Tibial nerve (tissue), 4 donors: ENCODE data around the gene S1PR2. TPM values are rescaled to one million over a fixed set of nuclear protein-coding genes. Genes with fewer than 3 reads are reported as not detected.
"Not testable (repeated sequence)": the region's sequence is repeated elsewhere in the genome, so short reads cannot be mapped to it uniquely, and the experiment has no call there.

ENCODE experiments used
- DNase-seq, 2 donors: peaks; one replicate each; pipeline ENCODE4 v3.0.0-alpha.2; 2019; ENCODE audit warnings: low spot score in 2 of 2
- H3K27ac ChIP-seq, 4 donors: fragments of 200-600 bp; sonication (generic) in 3 of 4; one replicate each; pipeline ENCODE4 v1.5.1; 2017 to 2019; ENCODE audit warnings: mild to moderate bottlenecking in 1 of 4
- H3K27me3 ChIP-seq, 2 donors: fragments of 200-600 bp; sonication (generic) in 1 of 2; one replicate each; pipeline versions ENCODE4 v1.5.1 to v1.6.0; 2017 to 2019
- H3K36me3 ChIP-seq, 3 donors: fragments of 200-600 bp; sonication (generic); one replicate each; pipeline ENCODE4 v1.5.1; 2018 to 2019
- H3K4me1 ChIP-seq, 4 donors: fragments of 200-600 bp; sonication (generic) in 3 of 4; one replicate each; pipeline ENCODE4 v1.5.1; 2017 to 2019
- H3K4me3 ChIP-seq, 4 donors: fragments of 200-600 bp; sonication (generic) in 3 of 4; one replicate each; pipeline ENCODE4 v1.5.1; 2017 to 2019; ENCODE audit warnings: mild to moderate bottlenecking in 1 of 4, moderate library complexity in 1 of 4
- H3K9me3 ChIP-seq, 4 donors: fragments of 200-600 bp; sonication (generic) in 3 of 4; one replicate each; pipeline ENCODE4 v1.5.1; 2017 to 2019
- EP300 ChIP-seq, 2 donors: sonication (generic); formaldehyde crosslinking; IDR thresholded peaks; one replicate each; pipeline ENCODE4 v1.6.1; 2017; ENCODE audit warnings: antibody characterized with exemption in 2 of 2, mild to moderate bottlenecking in 1 of 2
- POLR2A ChIP-seq, 2 donors: fragments of 450-650 bp; IDR thresholded peaks; one replicate each; pipeline ENCODE4 v1.6.1; 2017; ENCODE audit warnings: antibody characterized with exemption in 2 of 2, mild to moderate bottlenecking in 2 of 2, moderate library complexity in 2 of 2
- WGBS, 2 donors: methylation state at CpG; one replicate each; pipeline ENCODE4 v1.1.5; 2018; 5-methylcytosine and 5-hydroxymethylcytosine counted together
- small RNA-seq: library from RNA; depleted of rRNA; stranded (forward); fragments of <200 nt; gene quantifications from one replicate; pipeline ENCODE3, GENCODE V24; 2016
- total RNA-seq, 4 donors: library from RNA; depleted of rRNA; stranded (reverse); fragments of >200 nt; gene quantifications; one replicate each; pipeline ENCODE4 v1.1.0, GENCODE V29; 2016
- TF ChIP-seq, protein P1 (sequence below), 5 experiments: fragments of 200-600 bp in 3 of 5; fragments of 450-650 bp in 2 of 5; sonication (generic) in 3 of 5; IDR thresholded peaks; one replicate each; pipeline ENCODE4 v1.5.1; 2016 to 2019; ENCODE audit warnings: antibody characterized with exemption in 5 of 5, mild to moderate bottlenecking in 3 of 5, moderate library complexity in 2 of 5

Gene S1PR2
- total RNA-seq, 4 donors from 2014 or later: 11.6 to 13.3 (median 12.2) TPM

DNA sequence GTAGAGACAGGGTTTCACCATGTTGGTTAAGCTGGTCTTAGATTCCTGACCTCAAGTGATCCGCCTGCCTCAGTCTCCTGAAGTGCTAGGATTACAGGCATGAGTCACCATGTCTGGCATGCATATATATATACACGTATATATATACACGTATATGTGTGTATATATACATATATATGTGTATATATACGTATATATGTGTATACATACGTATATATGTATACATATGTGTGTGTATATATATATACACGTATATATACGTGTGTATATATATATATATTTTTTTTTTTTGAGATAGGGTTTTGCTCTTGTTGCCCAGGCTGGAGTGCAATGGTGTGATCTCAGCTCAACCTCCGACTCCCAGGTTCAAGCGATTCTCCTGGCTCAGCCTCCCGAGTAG lies 48.3 kb downstream of the S1PR2 start:
- Histone ChIP-seq H3K27ac (no peak overlapping the region), H3K36me3 (peaks cover 0 to 68% (median 9%) of the 10 kb centered on the region in 3 donors), H3K9me3 (no peaks in the 10 kb centered on the region), H3K4me1 (no peaks in the 10 kb centered on the region), H3K4me3 (no peak overlapping the region), H3K27me3 (no peaks in the 10 kb centered on the region)
- no peak for DNase-seq
- WGBS, 2 donors: 88 to 90% methylated on average over 10 of the region's 10 CpGs
- TF ChIP-seq, protein P1, sequence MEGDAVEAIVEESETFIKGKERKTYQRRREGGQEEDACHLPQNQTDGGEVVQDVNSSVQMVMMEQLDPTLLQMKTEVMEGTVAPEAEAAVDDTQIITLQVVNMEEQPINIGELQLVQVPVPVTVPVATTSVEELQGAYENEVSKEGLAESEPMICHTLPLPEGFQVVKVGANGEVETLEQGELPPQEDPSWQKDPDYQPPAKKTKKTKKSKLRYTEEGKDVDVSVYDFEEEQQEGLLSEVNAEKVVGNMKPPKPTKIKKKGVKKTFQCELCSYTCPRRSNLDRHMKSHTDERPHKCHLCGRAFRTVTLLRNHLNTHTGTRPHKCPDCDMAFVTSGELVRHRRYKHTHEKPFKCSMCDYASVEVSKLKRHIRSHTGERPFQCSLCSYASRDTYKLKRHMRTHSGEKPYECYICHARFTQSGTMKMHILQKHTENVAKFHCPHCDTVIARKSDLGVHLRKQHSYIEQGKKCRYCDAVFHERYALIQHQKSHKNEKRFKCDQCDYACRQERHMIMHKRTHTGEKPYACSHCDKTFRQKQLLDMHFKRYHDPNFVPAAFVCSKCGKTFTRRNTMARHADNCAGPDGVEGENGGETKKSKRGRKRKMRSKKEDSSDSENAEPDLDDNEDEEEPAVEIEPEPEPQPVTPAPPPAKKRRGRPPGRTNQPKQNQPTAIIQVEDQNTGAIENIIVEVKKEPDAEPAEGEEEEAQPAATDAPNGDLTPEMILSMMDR (IDR thresholded peaks at IDR 0.05): no peak

DNA sequence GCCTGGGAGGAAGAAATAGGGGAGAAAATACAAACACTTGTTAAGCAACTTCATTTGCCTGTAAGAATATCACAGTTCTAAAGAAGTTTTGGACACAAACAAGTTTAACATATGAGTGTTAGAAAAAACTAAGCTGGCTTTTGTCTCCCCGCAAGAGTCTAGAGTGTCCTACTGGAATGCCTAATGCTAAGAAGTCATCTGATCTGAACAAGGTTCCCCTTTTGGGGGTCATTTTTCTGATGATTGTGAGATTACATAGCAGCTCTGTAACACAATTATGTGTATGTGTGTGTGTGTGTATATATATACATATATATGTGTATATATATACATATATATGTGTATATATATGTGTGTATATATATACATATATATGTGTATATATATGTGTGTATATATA lies 49.1 kb downstream of the S1PR2 start:
- Histone ChIP-seq H3K4me3 (no peak overlapping the region), H3K27me3 (no peaks in the 10 kb centered on the region), H3K36me3 (peaks cover 0 to 72% (median 9%) of the 10 kb centered on the region in 3 donors), H3K4me1 (no peaks in the 10 kb centered on the region), H3K27ac (no peak overlapping the region), H3K9me3 (no peaks in the 10 kb centered on the region)
- 77 to 90% methylated on average over 1 of the region's 1 CpG for WGBS, 2 donors
- TF ChIP-seq, protein P1 (IDR thresholded peaks at IDR 0.05): no peak
- TF ChIP-seq EP300 (IDR thresholded peaks at IDR 0.05): no peak
- no peak for TF ChIP-seq POLR2A (IDR thresholded peaks at IDR 0.05)
- no peak for DNase-seq

DNA sequence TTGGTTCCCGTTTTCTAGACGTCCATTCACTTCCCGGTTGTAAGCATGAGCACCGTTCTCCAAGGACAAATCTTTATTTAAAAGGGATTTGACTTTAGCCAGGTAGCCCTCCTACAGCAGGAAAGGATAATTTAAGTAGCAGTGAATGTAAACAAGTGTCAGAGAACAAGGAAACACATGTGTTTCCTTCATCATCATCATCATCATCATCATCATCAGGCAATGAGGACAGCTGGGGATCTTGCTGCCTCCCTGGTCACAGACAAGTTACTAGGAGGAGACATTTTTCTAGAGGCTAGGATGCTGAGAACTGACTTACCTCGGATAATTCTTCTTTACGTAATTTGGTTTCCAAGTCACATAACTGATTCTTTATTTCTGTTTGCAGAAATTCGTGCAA lies 50.7 kb downstream of the S1PR2 start:
- no peak for TF ChIP-seq POLR2A (IDR thresholded peaks at IDR 0.05)
- no peak for TF ChIP-seq EP300 (IDR thresholded peaks at IDR 0.05)
- TF ChIP-seq, protein P1 (IDR thresholded peaks at IDR 0.05): no peak
- H3K4me3 ChIP-seq: no peak overlapping the region
- H3K4me1 ChIP-seq: no peaks in the 10 kb centered on the region
- peaks cover 0 to 77% (median 9%) of the 10 kb centered on the region in 3 donors for H3K36me3 ChIP-seq
- H3K9me3 ChIP-seq: no peaks in the 10 kb centered on the region
- H3K27me3 ChIP-seq: no peaks in the 10 kb centered on the region
- 80 to 84% methylated on average over 7 of the region's 7 CpGs for WGBS, 2 donors
- no peak overlapping the region for H3K27ac ChIP-seq
- no peak for DNase-seq

DNA sequence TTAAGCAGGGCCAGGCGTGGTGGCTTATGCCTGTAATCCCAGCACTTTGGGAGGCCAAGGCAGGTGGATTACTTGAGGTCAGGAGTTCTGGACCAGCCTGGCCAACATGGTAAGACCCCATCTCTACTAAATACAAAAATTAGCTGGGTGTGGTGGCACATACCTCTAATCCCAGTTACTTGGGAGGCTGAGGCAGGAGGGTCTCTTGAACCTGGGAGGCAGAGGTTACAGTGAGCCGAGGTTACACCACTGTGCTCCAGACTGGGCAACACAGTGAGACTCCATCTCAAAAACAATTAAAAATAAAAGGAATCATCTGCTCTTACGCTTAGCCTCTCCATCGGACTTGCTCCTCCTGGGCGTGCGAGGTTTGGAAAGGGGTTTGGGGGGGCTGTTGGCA lies 51.1 kb downstream of the S1PR2 start:
- H3K4me1 ChIP-seq, H3K27ac ChIP-seq, H3K27me3 ChIP-seq, H3K4me3 ChIP-seq, H3K9me3 ChIP-seq, DNase-seq: not testable (repeated sequence)
- H3K36me3 ChIP-seq: peaks cover 0 to 77% (median 9%) of the 10 kb centered on the region in 3 donors
- WGBS, 2 donors: 93 to 97% methylated on average over 6 of the region's 6 CpGs

DNA sequence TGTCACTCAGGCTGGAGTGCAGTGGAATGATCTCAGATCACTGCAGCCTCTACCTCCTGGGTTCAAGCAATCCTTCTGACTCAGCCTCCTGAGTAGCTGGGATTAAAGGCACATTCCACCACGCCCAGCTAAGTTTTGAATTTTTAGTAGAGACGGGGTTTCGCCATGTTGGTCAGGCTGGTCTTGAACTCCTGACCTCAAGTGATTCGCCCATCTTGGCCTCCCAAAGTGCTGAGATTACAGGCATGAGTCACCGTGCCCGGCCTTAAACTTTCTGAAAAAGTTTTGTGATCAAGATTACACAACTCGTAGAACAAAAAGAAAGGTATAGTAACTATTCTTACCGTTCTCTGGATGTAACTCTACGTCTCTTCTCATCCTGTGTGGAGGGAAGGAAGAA lies 57.6 kb downstream of the S1PR2 start:
- H3K27me3 ChIP-seq: no peaks in the 10 kb centered on the region
- no peak overlapping the region for H3K27ac ChIP-seq
- H3K36me3 ChIP-seq: peaks cover 0 to 98% (median 4%) of the 10 kb centered on the region in 3 donors
- H3K4me3 ChIP-seq: no peak overlapping the region
- H3K4me1 ChIP-seq: no peaks in the 10 kb centered on the region
- 83 to 85% methylated on average over 9 of the region's 9 CpGs for WGBS, 2 donors
- DNase-seq: no peak
- H3K9me3 ChIP-seq: no peaks in the 10 kb centered on the region
- TF ChIP-seq, protein P1 (IDR thresholded peaks at IDR 0.05): no peak
- TF ChIP-seq POLR2A (IDR thresholded peaks at IDR 0.05) (no peak), EP300 (IDR thresholded peaks at IDR 0.05) (no peak)

Small RNAs within 50 kb of the gene (small RNA-seq; reads per million reads assigned to genes)
- gene MIR4322: not detected

Other genes with a start within 250 kb of the S1PR2 start
- gene COL5A3, start 220.8 kb downstream of the S1PR2 start, total RNA-seq: 100 to 1,000 TPM in 1 of 4 donors, 10 to 100 TPM in 3; 41.3 to 102 (median 56.3) TPM
- gene RDH8, start 217.8 kb downstream of the S1PR2 start, total RNA-seq: not detected
- gene SHFL, start 145.0 kb downstream of the S1PR2 start, total RNA-seq: 10 to 100 TPM; 25.1 to 58.6 (median 43.4) TPM
- under 1 TPM in 3 of 4 donors, not detected in 1; 0.21 to 0.60 (median 0.22) TPM for gene ANGPTL6, start 128.7 kb downstream of the S1PR2 start, total RNA-seq
- 10 to 100 TPM; 25.7 to 45.3 (median 35.8) TPM for gene PPAN, start 125.0 kb downstream of the S1PR2 start, total RNA-seq
- 10 to 100 TPM in 1 of 4 donors, 1 to 10 TPM in 3; 2.1 to 19.5 (median 4.2) TPM for gene P2RY11, start 119.6 kb downstream of the S1PR2 start, total RNA-seq
- 100 to 1,000 TPM; 263 to 326 (median 290) TPM for gene EIF3G, start 111.4 kb downstream of the S1PR2 start, total RNA-seq
- 10 to 100 TPM; 48.2 to 72.9 (median 55.2) TPM for gene DNMT1, start 36.4 kb downstream of the S1PR2 start, total RNA-seq
- 10 to 100 TPM; 37.9 to 83.1 (median 47.8) TPM for gene MRPL4, start 20.9 kb upstream of the S1PR2 start, total RNA-seq
- gene ICAM1, start 39.8 kb upstream of the S1PR2 start, total RNA-seq: 10 to 100 TPM; 14.7 to 50.1 (median 43.1) TPM
- gene ICAM4, start 55.6 kb upstream of the S1PR2 start, total RNA-seq: 1 to 10 TPM in 1 of 4 donors, not detected in 3; 1.3 TPM
- gene ICAM5, start 58.6 kb upstream of the S1PR2 start, total RNA-seq: 1 to 10 TPM in 2 of 4 donors, under 1 TPM in 2; 0.21 to 2.7 (median 0.93) TPM
- 1 to 10 TPM; 2.9 to 4.5 (median 3.5) TPM for gene ZGLP1, start 78.5 kb upstream of the S1PR2 start, total RNA-seq
- 10 to 100 TPM; 10.0 to 29.1 (median 18.2) TPM for gene FDX2, start 84.7 kb upstream of the S1PR2 start, total RNA-seq
- 10 to 100 TPM; 22.2 to 34.2 (median 24.3) TPM for gene RAVER1, start 102.2 kb upstream of the S1PR2 start, total RNA-seq
- gene ICAM3, start 108.3 kb upstream of the S1PR2 start, total RNA-seq: 1 to 10 TPM; 3.1 to 9.8 (median 3.3) TPM
- gene TYK2, start 149.2 kb upstream of the S1PR2 start, total RNA-seq: 100 to 1,000 TPM; 112 to 166 (median 125) TPM
- gene CDC37, start 172.2 kb upstream of the S1PR2 start, total RNA-seq: 100 to 1,000 TPM; 127 to 260 (median 155) TPM
- 10 to 100 TPM in 2 of 4 donors, 1 to 10 TPM in 2; 8.7 to 12.7 (median 10.0) TPM for gene PDE4A, start 189.2 kb upstream of the S1PR2 start, total RNA-seq